HG03571 (cell line): Measurements from ENCODE around the gene IMMP2L.

Source experiments
- ATAC-seq: cut with Tn5 transposase; IDR thresholded peaks from one replicate; pipeline ENCODE4 v1.9.1; 2021; ENCODE audit not compliant: unreplicated experiment

IMMP2L gene

GRCh38 chr7:111051832-111052231 lies 510.5 kb downstream of the IMMP2L start:
- no peak for ATAC-seq

DNA sequence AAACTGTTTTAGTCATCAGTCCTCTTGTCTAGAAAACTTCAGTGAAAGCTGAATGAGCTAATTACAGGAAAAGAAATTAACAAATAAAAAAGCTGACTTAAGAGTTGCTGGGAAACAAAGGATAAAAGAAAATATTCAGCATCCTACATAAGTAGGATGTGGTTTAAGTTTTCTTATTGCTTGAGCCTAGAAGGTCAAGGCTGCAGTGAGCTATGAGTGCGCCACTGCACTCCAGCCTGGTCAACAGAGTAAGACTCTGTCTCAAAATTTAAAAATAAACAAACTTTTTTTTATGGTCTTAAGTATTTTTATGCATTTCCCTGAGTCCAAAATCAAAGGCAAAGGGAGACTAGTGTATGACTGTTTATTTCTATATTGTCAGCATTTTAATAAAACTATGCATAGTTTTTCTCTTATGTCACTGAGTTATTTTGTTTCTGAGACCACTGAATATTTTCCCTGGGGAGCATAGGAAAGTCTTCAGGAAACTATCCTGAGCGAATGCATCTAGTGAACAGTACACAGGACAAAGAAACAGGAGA lies 511.3 kb downstream of the IMMP2L start:
- no peak for ATAC-seq

- no peak for ATAC-seq
Measured at GRCh38 chr7:111049971-111050680, 512.2 kb downstream of the IMMP2L start.

GRCh38 chr7:111047595-111047994 lies 514.7 kb downstream of the IMMP2L start:
- no peak for ATAC-seq

DNA sequence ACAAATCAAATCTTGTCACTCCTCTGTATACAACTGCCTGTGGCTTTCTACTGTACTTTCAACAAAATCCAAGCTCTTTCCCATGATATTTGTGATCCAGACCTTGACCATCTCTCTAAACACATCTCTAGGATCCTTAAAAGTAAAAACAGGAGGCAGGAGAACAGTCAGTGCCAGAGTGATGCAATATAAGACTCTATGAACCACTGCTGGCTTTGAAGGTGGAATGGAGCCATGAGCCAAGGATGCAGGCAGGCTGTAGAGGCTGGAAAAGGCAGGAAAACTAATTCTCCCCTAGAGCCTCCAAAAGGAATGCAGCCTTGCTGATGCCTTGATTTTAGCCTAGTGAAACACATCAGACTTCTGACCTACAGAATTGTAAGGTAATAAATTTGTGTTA lies 516.8 kb downstream of the IMMP2L start:
- no peak for ATAC-seq

DNA sequence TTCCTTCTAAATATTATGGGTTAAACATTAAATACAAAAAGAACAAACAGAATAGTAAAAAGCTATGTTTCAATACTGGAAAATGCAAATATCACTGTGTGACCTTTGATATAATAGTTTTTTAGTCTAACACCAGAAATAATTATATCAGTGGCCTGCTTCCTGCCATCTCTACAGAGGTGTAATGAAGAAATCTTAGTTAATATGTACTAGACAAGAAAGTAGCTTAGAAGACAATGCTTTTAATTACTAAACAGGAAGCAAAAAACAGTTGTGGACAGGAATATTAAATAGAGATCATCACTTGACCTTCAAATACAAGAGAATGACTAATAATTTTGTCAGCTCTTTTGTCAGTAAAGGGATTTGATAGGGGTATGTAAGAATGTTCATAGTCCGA lies 518.7 kb downstream of the IMMP2L start:
- ATAC-seq: peak; percentile 97

DNA sequence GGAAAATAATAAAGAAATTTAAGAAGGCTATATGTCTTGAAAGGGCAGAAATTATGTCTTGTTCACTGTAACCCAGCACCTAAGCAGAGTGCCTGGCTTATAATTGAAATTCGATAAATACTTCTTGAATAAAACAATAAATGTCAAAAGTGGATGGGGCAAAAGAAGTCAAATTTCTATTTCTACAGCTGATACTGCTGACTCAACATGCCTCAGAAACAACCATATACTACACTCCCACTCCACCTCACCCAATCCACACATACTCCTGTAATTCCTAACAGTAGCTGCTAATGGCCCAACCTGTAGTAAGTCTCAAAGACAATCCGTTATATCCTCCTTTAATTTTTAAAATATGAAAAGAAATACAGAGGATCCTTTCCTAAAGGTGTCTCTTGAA lies 519.5 kb downstream of the IMMP2L start:
- ATAC-seq: no peak

DNA sequence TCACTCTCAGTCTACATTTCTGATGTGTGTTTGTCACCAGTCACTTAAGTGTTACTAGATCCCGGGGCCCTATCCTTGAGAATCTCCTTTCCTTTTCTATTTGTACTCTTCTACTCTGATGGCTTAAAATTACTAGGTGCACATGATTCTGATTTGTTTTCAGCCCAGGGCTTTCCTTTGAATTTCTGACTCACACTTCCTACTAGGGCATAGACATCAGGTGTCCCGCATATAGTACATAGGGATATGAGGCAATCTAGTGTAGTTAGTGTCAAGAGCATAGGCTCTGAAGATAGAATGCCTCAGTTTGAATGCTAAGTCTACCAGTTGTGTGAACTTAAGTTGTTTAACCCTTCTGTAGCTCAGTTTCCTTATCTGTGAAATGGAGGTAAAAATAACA lies 520.7 kb downstream of the IMMP2L start:
- ATAC-seq: no peak

DNA sequence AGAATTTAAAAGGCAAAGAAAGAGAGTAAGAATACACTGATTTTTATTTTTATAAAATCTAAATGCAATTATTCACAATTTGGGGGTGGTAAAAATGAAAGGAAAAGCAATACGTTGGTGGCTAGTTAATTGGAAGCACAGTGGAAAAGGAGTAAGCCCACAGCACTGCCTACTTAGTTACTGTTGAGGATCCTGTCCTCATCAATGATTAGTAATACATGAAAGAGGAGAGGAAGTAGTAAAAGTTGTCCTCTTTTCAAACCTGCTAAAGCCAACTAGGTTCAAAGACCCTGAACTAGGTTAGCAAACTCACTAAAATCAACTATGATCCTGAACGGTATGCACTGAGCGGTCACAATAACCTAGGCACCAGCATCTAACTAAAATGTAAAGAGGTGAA lies 524.1 kb downstream of the IMMP2L start:
- ATAC-seq: no peak

DNA sequence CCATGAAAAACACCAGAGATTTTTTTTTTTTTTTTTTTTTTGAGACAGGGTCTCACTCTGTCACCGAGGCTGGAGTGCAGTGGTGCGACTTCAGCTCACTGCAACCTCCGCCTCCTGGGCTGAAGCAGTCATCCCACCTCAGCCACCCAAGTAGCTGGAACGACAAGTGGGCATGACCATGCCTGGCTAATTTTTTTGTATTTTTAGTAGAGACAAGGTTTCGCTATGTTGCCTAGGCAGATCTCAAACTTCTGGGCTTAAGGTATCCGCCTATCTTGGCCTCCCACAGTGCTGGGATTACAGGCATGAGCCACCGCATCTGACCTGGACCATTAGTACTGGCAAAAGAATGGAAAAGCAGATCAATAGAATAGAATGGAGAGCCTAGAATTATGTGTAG lies 530.4 kb downstream of the IMMP2L start:
- no peak for ATAC-seq

DNA sequence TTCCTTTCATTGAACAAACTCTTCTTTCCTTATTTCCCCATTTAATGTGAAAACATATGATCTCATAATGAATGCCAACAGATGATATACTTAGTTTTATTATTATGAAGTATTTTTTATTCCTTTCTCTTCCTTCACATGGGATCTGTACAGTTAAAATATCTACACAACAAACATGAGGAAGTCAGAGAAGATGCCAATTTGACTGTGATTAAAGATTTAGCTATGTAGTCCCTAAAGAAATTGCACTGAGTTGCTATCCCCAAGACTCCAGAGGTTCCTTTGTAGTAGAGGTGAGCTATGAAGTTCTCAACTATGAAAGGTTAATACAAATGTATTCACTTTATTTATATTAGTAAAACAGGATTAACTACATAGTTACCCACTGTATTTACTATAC lies 532.0 kb downstream of the IMMP2L start:
- no peak for ATAC-seq

GRCh38 chr7:111029574-111030251 lies 532.6 kb downstream of the IMMP2L start:
- ATAC-seq: peak; percentile 56

DNA sequence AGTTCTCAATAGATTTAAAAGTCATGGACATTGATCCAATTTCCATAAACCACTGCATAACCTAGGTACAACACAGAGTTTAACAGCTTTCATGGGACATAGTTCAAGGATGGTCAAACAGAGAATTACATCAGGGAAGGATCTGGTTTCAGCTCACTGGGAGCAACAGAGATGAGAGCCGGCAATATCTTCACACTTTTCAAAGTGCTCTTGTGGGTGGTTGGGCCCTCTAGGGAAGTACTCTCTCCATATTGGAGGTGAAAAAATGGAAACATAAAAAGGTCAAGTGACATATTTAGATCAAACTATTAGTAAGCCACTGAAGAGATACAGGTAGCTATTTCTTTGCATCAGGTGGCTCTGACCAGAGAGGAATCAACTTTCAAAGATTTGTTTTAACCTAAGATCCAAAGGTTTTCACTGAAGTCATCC lies 533.1 kb downstream of the IMMP2L start:
- peak; percentile 21 for ATAC-seq

DNA sequence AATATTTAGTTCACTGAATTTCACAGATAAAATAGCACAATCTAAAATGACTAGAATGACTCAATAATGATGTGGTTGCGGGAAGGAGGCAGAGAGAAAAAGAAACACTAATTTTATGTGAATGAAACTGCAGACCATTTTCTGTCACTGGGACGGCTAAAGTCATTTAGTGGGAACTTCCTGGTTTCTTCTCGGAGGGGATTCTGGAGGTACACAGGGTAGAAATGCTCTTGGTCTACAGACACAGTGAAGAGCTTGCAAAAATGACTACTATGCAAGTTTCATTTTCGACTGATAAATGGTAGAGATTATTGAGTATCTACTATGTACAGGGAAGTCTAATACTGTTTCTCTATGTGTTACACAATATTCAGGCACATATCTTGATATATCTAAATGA lies 534.9 kb downstream of the IMMP2L start:
- no peak for ATAC-seq

DNA sequence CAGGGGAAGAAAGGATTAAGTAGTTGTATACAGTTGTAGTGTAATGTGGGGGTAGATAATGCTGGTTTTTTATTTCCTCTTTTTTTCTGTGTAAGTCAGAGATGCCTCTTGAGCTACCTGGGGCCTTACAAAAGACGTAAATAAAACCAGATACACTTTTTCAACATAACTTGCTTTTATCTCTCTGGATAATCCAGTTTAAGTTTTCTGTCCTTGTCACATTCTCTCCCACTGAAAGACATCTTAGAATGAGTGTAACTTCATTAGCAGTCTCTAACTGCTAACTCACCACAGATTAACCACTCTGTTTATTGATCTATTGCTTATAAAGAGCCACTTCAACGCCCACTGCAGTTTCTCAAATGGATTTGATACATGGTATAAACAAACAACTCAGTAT lies 535.5 kb downstream of the IMMP2L start:
- ATAC-seq: no peak

GRCh38 chr7:111026343-111026742 lies 535.9 kb downstream of the IMMP2L start:
- ATAC-seq: no peak

DNA sequence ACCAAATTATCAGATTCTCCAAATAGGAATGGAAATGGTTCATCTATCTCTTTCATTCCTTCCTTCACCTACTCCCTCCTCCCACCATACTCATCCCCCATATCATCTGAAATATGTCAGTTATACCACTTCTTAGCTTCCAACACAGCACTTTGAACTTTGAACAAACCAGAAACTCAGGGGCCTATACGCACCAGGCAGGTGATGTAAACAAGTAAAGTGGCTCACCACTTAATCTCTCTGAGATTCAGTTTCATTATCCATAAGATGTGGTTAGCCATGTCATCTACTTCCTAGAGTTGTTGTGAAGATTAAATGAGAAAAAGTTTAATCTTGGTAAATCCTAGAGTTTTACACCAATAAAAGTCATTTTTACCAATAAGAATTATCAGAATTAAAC lies 537.3 kb downstream of the IMMP2L start:
- ATAC-seq: no peak

- ATAC-seq: no peak
Measured at GRCh38 chr7:111018960-111019736, 543.1 kb downstream of the IMMP2L start.

- no peak for ATAC-seq
Measured at GRCh38 chr7:111018447-111018846, 543.8 kb downstream of the IMMP2L start.

DNA sequence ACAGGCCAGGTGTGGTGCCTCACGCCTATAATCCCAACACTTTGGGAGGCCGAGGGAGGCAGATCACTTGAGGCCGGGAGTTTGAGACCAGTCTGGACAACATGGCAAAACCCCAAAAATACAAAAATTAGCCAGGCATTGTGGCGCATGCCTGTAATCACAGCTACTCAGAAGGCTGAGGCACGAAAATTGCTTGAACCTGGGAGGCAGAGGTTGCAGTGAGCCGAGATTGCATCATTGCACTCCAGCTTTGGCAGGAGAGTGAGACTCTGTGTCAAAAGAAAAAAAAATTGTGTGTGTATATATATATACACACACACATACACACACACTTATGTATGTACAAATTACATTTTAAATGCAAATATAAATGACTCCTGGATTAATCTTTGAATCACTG lies 548.2 kb downstream of the IMMP2L start:
- no peak for ATAC-seq

GRCh38 chr7:111012799-111013675 lies 549.3 kb downstream of the IMMP2L start:
- peak; percentile 95 for ATAC-seq
